DMS53 treated with DMSO at 0.1 percent for 48 hours (cell line): ENCODE results near the gene ZNF92.
A peak's percentile ranks its signal among the peaks of the same experiment; 100 is the strongest.
"Not testable (repeated sequence)": the region's sequence is repeated elsewhere in the genome, so short reads cannot be mapped to it uniquely, and the experiment has no call there.

ENCODE experiments used
- DNase-seq: peaks from one replicate; lab custom pipeline; 2025; ENCODE audit not compliant: unreplicated experiment; lab: John Stamatoyannopoulos, UW

Gene ZNF92

DNA sequence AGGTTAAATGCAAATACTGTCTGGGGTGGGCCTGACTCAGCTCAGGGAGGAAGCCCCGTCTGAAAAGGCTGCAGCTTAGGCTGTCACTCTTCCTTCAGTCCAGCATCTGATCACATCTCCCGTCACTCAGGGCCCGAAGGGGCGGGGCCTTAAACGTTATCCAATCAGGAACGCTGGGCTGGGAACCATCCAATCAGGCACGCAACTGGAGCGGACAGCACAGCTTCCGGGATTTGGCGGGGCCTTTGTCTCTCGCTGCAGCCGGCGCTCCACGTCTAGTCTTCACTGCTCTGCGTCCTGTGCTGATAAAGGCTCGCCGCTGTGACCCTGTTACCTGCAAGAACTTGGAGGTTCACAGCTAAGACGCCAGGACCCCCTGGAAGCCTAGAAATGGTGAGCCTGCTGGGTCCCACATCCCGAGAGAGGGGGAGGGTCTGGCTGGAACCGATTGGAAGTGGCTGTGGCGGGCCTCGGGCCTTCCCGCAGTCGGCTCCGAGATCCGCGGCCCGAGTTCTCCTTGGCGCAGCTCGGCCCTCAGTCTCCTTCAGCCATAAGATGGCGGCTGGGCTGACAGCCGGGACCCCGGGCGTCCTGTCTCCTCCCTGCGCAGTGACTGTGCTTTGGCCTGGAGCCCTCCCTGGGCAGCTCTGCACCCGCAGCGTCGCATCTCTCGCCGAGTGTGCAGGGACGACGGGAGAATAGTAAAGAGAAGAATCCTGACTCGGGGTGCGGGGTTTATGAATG lies at the start of gene ZNF92:
Gene ZNF92, plus strand, starts transcription at position 248 of the 744 bp plus-strand sequence. Its CDS starts 143 bp downstream, at position 391.
- peak; percentile 99 for DNase-seq

GRCh38 chr7:65325793-65326432 lies 47.7 kb upstream of the ZNF92 start:
- DNase-seq: no peak

DNA sequence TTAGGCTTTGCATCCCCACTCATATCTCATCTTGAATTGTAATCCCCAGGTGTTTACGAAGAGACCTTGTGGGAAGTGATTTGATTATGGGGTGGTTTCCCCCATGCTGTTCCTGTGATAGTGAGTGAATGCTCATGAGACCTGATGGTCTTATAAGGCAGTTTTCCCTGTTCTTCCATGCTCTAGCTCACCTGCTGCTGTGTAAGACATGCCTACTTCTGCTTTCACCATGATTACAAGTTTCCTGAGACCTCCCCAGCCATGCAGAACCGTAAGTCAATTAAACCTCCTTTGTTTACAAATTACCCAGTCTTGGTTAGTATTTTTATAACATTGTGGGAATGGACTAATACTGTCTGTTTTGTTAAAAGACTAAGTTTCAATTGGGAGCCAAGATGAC lies 35.3 kb upstream of the ZNF92 start:
- DNase-seq: no peak

GRCh38 chr7:65339257-65339656 lies 34.4 kb upstream of the ZNF92 start:
- no peak for DNase-seq

DNA sequence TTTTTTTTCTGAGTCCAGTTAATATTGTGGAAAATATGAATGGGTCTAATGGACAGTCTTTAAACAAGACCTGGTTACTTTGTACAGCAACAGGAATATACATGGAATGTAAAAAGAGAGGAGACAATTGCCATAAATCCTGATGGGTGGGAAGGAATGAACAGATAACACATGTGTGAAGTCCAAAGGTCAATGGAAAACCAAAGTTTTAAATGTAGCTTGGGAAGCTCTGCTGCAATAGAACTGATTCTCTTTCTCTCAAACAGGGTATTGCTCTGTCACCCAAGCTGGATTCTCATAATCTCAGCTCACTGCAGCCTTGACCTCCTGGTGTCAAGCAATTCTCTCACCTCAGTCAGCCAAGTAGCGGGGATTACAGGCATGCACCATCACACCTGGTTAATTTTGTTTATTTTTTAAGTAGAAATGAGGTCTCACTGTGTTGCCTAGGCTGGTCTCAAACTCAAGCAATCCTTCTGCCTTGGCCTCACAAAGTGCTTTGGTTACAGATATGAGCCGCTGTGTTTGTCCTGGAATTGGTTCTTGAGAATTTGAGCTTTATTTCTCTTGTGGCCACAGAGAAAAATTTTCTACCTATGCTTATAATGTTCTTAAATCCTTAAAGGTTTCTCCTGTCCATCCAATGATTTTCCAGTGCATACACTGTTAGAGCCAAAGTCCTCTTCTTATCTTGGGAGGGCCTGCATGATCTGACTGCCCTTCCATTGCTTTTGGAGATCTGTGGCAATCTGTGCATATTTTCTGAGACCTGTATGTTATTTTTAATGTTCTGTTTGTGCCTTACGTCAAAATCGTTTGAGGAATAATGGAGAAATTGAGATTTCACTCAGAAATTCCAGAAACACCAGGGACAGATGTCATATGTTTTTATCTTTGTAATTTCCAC lies 30.7 kb upstream of the ZNF92 start:
- no peak for DNase-seq

- not testable (repeated sequence) for DNase-seq
Measured at GRCh38 chr7:65344541-65344940, 29.1 kb upstream of the ZNF92 start.

DNA sequence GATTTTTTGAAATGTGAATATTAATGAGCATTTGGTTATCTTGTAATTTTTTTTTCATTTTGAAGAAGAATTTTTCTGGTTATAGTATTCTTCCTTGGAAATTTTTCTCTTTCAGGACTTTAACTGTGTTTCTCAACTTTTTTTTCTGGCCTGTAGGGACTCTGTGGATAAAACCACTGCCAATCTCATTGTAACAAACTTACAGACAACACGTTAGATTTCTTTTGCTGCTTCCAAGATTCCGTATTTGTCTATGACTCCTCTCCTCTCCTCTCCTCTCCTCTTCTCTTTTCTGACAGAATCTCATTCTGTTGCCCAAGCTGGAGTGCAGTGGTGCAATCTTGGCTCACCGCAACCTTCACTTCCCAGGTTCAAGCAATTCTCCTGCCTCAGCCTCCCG lies 19.4 kb upstream of the ZNF92 start:
- no peak for DNase-seq

DNA sequence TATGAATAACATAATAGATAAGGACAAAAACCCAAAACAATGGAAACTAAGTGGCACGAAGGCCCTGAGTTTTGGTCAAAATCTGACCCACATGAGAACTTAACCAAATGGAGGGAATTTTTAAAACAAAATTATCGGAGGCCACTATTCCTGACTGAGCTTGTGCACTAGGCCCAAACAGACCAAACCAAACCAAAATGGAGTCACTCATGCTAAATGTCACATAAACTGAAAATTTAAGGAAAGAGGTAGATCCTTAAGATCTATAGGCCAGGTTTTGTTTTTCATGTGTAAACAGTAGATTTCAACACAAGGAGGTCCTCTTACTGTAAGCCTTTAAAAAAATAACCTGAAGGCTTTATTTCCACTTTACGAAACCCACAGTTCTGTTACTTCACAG lies 3.8 kb upstream of the ZNF92 start:
- DNase-seq: no peak

DNA sequence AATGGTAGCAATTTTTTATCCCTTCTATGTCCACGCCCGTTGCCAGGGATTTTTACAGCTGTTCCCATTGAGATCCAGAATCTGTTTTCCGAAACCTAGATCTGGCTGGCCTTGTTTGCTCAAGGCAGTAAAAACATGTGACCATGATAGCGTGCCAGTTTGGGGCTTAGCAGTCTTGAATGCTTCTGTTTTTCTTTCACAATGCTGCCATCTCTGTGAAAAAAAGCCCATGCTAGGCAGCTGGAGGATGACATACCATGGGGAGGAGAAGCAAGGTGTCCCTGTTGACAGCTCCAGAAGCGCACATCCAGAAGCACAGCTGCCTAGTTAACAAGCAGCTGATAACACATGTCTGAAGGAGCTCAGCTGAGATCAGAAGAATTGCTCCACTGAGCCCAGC lies 2.2 kb upstream of the ZNF92 start:
- no peak for DNase-seq

DNA sequence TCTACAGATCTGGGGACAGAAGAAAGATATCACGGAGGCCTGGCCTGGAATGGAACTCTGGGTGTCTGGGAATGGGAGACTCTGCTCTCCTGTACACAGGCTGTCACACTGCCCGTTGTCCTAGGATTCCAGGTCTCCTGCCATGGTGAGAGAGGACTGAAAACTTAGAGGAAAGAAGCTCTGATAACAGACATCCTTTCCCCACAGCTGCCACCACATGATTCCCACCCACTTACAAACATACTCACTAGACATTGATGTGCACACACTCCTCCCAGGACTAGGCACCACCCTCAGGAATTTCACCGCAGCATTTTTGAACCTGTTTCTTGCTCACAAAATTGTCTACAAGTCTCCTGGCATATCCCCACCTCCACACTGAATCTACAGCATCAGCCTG lies 5.7 kb downstream of the ZNF92 start:
- no peak for DNase-seq

DNA sequence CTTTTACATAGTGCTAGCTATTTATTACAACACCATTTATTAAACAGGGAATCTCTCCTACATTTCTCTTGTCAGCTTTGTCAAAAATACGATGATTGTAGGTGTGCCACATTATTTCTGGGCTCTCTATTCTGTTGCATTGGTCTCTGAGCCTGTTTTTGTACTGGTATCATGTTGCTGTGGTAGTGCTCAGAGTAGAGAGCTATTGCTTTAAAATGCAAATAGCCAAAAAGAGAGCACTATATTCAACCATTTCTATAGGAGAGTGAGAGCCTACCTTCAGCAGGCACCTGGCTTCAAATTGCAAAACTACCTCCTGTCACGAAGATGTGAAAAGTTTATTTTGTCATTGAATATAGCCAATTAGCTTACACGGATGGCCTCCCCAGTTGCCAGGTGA lies 8.1 kb downstream of the ZNF92 start:
- no peak for DNase-seq

- DNase-seq: no peak
Measured at GRCh38 chr7:65382452-65382851, 8.8 kb downstream of the ZNF92 start.

GRCh38 chr7:65387891-65388290 lies 14.2 kb downstream of the ZNF92 start:
- no peak for DNase-seq

DNA sequence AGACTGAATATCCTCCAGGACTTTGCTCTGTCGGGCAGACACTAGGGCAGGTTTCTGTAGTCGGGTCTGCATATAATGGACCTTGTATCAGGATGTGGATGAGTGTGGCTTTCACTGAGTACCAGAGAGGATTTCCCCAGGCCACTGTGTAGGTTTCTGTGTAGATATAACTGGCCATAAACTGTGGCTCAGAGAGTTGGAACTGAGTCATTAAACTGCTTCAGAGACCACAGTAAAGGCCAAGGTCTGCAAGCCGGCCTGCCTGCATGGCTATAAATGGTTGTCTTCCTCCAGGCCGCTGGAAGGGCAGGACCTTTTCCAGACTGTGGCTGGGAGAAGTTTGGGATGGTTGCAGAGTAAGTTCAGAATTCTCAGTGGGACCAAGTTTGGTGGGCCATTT lies 16.9 kb downstream of the ZNF92 start:
- DNase-seq: no peak

GRCh38 chr7:65397730-65398142 lies 24.1 kb downstream of the ZNF92 start:
- DNase-seq: no peak

- DNase-seq: not testable (repeated sequence)
Measured at GRCh38 chr7:65398671-65399070, 25.0 kb downstream of the ZNF92 start.

DNA sequence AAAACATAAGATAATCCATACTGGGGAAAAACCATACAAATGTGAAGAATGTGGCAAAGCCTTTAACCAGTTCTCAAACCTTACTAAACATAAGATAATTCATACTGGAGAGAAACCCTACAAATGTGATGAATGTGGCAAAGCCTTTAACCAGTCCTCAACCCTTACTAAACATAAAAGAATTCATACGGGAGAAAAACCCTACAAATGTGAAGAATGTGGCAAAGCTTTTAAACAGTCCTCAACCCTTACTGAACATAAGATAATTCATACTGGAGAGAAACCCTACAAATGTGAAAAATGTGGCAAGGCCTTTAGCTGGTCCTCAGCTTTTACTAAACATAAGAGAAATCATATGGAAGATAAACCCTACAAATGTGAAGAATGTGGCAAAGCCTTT lies 25.4 kb downstream of the ZNF92 start:
- DNase-seq: not testable (repeated sequence)

- DNase-seq: no peak
Measured at GRCh38 chr7:65404020-65404419, 30.4 kb downstream of the ZNF92 start.

DNA sequence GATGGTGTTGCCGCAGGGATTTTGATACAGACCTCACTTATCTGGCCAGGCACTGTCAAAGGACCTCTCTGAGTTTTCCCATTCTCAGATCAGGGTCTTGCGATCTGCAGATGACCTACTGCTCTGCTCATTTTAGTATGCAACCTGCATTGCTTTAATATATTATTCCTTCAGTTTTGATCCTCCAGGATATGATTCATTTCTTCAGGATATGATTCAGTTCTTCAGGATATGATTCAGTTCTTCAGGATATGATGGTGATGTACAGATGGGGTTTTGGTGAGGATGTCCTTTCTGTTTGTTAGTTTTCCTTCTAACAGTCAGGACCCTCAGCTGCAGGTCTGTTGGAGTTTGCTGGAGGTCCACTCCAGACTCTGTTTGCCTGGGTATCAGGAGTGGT lies 33.1 kb downstream of the ZNF92 start:
- not testable (repeated sequence) for DNase-seq

DNA sequence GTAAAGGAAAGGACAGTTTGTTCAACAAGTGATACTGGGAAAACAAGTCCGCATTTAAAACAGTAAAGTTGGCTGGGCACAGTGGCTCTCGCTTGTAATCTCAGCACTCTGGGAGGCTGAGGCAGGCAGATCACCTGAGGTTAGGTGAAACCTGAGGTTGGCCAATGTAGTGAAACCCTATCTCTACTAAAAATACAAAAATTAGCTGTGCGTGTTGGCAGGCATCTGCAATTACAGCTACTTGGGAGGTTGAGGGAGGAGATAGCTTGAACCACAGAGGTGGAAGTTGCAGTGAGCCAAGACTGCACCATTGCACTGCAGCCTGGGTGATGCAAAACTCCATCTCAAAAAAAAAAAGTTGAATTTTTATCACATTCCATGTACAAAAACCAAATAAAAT lies 35.7 kb downstream of the ZNF92 start:
- no peak for DNase-seq

DNA sequence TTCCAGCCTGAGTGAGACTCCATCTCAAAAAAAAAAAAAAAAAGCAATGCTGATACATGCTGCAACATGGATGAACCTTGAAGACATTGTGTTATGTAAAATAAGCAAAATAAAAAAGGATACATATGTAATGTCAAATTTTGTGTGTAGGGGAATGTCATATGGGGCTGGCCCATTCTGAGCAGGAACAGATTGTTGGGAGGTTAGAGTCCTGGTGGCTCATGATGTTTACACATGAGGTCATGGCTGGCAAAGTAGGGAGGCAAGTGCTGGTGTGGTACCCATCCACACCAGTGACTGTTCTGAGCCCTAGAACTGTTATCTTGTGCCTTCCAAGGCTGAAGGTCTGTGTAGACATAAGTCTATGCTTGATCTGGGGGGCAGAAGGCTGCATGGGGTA lies 37.6 kb downstream of the ZNF92 start:
- DNase-seq: no peak

DNA sequence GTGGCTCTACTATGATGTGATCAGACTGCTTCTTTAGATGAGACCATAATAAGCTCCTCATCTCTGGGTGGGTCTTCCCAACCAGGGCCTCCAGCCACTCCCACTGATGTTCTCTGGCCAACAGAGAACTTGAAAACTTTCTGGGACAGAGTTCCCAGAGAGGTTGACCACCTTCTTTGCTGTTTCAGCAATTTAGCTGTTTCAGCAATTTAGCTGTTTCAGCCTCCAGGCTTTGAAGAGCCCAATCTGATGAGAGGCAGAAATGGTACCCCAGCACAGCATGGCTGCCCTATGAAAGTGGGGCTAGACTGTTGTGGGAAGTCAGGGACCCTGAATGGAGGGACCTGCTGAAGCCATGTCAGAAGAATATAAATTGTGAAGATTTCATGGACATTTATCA lies 49.0 kb downstream of the ZNF92 start:
- no peak for DNase-seq
